NCI-H128 (cell line): ENCODE measurements around the gene YWHAH.

Experiments
- DNase-seq: peaks from one replicate; lab custom pipeline; 2025; ENCODE audit not compliant: unreplicated experiment; lab: John Stamatoyannopoulos, UW

YWHAH gene

GRCh38 chr22:31943978-31944699 is at the start of gene YWHAH:
TSS of gene YWHAH (plus strand) at chr22:31944535. CDS start at chr22:31944734, 199 bp downstream.
- peak; percentile 70 for DNase-seq

GRCh38 chr22:31895411-31896123 is 48.8 kb upstream of the YWHAH start:
- DNase-seq, result no peak

GRCh38 chr22:31896472-31896871 is 47.9 kb upstream of the YWHAH start:
- no peak for DNase-seq

GRCh38 chr22:31897842-31898805 is 46.2 kb upstream of the YWHAH start:
- DNase-seq, result no peak

- DNase-seq, result no peak
Observed at GRCh38 chr22:31898926-31899325, 45.4 kb upstream of the YWHAH start.

- no peak for DNase-seq
Observed at GRCh38 chr22:31899669-31900068, 44.7 kb upstream of the YWHAH start.

GRCh38 chr22:31901388-31902137 is 42.8 kb upstream of the YWHAH start:
- no peak for DNase-seq

GRCh38 chr22:31904651-31905050 is 39.7 kb upstream of the YWHAH start:
- DNase-seq, result no peak

- DNase-seq, result no peak
Observed at GRCh38 chr22:31905356-31905755, 39.0 kb upstream of the YWHAH start.

DNA sequence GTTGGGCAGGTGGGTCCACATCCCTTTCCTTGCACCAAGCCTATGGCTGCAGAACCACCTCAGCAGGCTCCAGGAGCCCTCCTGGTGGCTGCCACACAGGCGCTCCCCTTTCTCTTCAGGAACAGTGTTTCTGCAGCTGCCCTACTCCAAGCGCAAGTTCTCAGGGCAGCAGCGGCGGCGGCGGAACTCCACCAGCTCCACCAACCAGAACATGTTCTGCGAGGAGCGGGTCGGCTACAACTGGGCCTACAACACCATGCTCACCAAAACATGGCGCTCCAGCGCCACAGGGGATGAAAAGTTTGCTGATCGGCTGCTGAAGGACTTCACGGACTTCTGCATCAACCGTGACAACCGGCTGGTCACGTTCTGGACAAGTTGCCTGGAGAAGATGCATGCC is 38.2 kb upstream of the YWHAH start:
- no peak for DNase-seq

DNA sequence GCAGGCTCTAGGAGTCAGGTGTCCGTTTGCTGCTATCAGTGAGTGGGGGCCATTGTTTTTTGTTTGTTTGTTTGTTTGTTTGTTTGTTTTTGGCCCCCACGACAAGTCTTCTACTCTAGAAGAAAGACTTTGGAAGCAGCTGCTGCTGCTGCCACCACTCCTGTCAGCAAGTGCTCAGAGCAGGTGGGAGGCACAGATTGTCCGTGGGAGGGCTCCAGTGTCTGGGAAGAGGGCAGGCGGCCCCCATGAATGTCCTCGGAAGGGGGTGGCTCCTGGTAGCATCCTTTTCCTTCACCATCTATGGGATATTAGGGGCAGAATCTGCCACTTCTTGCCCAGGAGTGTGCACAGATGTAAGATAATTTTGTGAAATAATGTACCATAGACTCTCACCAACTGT is 37.8 kb upstream of the YWHAH start:
- DNase-seq, result no peak

GRCh38 chr22:31909977-31910376 is 34.4 kb upstream of the YWHAH start:
- no peak for DNase-seq

DNA sequence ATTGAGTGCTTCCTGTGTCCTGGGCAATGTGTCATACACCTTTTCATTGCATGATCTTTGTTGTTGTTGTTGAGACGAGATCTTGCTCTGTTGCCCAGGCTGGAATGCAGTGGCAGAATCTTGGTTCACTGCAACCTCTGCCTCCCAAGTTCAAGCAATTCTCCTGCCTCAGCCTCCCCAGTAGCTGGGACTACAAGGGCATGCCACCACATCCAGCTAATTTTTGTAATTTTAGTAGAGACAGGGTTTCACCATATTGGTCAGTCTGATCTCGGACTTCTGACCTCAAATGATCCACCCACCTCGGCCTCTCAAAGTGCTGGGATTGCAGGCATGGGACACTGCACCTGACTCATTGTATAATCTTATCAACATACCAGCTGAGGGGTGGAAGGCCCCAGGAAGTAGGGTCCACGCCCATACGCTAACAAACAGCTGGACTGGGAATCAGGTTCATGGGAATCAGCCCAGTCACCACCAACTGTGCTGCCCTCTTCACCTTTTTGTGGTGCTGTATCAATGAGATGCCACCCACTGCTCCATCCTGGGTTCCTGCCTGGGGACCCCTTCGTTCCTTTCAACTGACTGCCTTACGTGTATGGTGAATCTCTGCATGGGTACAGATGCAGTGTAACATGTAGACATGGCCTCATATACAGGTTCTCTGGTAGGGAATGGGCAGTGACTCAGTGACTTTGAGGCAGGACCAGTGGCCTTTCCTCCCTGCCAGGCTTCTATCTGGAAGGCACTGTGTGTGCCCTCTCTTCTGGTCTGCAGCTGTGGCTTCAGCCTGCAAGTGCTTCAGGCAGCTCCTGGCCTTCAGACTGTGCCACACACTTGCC is 32.5 kb upstream of the YWHAH start:
- DNase-seq, result no peak

DNA sequence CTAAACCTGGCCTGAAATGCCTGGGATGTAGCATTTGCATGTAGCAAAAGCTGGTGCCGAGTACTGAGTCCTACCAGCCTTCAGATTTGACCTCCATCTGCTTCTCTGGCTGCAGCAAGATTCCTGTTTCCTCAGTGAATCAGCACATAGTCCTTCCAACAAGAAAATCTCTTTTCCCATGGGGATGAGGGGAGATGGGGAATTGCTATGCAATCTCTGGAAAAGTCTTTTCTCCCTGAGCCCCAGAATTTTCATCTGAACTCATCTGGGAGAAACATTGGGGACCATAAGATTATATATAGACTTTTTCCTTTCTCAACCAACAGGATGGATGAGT is 32.0 kb upstream of the YWHAH start:
- DNase-seq, result no peak

- no peak for DNase-seq
Observed at GRCh38 chr22:31915586-31915985, 28.7 kb upstream of the YWHAH start.

- no peak for DNase-seq
Observed at GRCh38 chr22:31917227-31917921, 27.0 kb upstream of the YWHAH start.

DNA sequence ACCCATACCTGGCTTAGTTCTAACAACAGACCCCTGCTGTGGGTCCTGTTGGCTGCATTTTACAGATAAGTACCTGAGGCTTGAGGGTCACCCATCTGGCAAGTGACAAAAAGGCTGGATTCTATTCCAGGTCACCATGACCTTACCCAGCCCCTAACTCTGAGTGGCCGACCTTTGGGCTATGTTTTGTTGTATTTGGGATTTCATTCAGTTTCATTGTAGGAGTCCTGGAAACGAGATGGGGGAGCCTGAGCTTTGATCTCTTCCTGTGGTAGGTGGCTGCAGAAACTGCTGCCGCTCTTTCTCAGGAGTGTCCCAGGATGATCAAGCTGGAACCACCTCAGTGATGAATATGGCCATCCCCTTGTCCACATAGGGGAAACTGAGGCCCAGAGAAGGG is 24.6 kb upstream of the YWHAH start:
- DNase-seq, result no peak

DNA sequence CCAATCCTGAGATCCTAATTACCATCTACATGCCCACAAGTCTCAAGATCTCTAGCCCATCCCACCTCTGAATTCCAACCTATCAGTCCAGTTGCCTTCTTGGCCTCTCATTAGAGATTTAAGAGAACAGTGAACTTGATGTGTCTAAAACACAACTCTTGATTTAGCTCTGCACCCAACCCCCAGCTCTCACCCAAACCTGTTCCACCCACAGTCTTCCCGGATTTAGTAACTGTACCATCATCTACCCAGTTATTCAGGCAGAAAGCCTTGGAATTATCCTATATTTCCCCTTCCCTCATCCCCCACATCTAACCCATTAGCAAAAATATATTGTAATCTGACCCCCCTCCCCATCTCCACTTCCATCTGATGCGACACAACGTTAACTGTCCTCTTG is 24.0 kb upstream of the YWHAH start:
- DNase-seq, result no peak

- no peak for DNase-seq
Observed at GRCh38 chr22:31921106-31921505, 23.2 kb upstream of the YWHAH start.
